GM21381 (cell line): Measurements from ENCODE around the gene COL23A1.

Experiments used
- ATAC-seq: cut with Tn5 transposase; IDR thresholded peaks from one replicate; pipeline ENCODE4 v1.9.1; 2021; ENCODE audit warnings: mild to moderate bottlenecking, moderate library complexity; ENCODE audit not compliant: unreplicated experiment

COL23A1 gene

DNA sequence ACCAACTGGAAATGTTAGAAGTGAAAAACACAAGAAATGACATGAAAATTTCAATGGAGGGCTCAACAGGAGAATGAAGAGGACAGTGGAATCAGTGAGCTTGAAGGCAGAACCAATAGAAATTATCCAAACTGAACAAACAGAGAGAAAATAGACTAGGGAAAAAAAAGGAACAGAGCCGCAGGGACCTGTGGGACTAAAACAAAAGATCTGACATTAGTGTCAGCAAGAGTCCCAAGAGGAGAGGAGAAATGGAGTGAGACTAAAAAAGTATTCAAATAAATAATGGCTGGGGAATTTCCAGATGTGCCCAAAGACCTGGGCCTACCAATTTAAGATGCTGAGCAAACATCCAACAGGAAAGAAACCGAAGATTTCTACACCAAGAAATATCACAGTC is 182.5 kb downstream of the COL23A1 start:
- ATAC-seq = no peak

DNA sequence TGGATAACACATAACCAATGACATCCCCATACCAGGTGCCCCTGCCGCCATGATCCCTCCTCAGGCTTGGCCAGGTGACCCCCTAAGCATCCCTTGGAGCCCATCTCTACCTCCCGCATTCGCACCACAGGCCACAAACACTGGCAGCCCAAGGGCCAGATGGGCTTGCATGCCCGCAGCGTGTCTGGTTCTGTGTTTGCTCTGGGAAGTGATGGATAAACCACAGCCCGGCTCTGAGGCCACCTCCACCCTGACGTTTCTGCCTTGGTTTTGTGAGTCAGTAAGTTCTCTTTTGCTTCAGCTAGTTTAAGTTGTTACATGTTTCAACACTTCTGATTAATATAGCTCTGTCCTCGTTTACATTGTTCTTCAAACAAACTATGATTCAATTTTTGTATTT is 185.2 kb downstream of the COL23A1 start:
- no peak for ATAC-seq

DNA sequence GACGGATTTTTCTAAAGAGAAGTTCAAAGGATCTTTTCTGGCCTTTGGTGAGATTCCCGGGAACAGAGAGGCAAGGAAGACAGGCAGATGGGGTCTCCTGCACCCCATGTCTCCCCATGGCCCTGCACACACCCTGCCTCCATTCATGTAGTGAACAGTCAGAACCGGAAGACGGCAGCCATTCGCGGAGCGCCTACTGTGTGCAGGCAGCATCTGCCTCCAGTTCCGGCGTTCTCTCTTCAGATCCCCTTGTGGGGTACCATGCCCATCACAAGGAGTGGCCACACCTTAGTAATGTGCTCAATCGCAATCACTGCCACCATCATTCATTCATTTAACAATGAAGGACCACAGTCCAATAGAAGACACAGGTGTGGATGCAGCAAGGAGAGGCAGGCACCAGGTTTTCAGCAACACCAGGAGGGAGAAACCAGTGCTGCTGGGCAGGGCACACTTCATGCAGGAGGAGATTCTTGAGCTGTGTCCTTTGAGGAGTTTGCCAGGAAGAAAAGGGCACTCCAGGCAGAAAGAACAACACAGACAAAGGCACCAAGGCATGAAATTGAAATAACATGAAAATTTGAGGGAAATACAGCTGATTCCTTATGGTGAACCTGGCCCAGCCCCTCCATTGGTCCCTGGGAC is 186.1 kb downstream of the COL23A1 start:
- no peak for ATAC-seq

DNA sequence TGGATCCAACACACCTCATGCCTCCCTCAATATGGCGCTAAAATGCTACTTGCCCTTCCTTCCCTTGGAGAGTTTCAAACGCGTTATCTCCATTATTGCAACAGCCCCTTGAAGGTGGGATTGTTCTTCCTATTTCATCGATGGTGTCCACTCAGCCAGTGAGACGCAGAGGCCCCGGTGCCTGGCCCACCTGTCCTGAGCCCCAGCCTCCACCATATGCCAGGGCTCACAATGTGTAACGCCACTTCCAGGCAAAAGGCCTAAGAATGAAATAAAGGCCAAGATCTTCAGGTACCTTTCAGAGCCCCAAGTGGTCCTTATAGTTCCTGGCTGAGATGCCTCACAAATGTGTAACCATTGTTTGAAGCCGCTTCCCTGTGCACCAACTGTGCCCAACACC is 186.8 kb downstream of the COL23A1 start:
- no peak for ATAC-seq

DNA sequence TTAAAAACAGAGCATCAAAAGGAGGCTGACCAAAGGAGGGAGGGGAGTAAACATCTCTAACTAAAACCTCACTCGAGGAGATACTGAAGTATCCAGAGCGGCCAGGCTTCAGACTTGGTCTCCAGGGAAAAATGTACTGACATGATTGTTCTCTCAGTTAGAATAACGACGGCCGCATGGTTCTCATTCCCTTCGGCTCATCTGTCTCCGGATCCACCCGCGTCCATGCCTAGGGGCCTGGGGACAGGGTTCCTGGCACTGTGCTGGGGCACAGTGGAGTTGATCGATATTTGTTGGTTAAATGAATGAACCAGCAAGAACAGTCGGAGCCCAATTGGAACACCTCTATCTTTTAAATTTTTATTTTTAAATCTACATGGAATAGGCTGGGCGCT is 190.5 kb downstream of the COL23A1 start:
- no peak for ATAC-seq

DNA sequence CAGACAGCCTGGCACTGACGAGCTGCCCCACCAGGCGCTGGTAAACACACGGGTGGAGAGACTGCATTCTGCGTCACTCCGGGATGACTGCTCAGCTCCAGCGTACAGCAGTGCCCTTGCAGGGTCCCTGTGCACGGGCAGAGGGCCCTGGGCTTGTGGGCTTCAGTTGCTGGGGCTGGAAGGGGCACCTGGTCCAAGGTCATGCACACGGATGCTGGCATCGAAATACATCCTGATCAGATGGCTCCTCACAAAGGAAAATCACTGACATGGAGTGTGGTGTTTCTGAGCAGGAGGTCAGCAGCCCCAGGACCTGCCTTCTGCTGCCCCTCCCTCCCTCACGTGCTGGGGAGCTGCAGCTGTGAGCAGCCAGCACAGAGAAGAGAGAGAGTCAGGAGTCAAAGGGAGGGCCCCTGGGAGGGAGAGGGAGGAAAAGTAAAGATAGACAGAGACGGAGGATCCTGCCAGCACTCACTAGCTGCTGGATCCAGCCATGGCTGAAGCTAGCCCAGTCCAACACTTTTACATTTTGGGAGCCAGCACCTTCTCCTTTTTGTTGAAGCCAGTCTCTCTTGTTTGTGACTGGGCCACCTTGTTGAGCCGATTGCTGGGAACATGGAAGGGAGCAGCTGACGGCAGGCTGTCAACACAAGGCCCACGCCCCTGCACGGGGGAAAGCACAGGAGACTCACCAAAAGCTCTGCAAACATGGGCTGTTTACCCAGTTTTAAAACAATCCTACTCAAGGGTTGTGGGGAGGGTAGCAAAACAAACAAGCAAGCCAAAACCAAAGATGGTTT is 191.1 kb downstream of the COL23A1 start:
- ATAC-seq = no peak

DNA sequence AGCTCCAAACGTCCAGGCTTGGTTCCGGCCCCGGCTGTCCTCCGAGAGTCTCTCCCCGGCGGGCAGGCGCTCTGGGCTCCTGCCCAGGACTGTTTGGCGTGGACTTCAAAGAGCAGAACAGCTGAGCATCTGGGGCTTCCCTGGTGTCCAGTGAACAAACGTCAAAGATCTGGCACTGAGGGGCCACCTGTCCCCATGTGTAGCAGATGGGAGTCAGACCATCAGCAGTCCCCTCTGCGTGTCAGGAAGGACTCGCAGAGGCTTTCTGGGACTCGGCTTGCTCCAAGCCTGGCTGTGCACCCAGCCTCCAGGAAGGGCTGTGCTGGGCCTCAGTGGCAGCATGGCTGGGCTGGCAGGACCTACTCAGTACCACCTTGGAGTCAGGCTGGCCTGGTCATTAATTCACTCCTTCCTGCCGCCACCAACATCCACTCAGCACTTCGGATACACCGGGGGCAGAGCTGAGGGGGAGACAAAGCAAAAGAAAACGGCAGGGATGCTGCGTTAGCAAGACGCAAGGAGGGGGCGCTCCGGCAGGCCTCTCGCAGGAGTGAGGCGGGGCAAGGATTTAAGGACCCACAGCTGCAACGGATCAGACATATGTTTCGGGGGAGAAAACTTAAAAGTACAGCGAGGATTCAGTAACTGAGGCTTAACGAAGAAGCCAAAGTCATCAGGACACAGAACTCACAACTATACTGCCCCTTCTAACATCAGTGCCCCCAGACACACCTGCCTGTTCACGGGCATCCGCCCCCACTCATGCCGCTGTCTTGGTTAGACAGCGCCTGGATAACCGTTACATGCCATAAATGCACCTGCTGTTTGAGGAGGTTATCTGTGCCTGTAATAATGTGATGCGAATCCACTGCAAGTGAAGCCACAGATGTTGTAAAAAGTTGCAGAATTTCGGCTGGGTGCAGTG is 193.1 kb downstream of the COL23A1 start:
- no peak for ATAC-seq

DNA sequence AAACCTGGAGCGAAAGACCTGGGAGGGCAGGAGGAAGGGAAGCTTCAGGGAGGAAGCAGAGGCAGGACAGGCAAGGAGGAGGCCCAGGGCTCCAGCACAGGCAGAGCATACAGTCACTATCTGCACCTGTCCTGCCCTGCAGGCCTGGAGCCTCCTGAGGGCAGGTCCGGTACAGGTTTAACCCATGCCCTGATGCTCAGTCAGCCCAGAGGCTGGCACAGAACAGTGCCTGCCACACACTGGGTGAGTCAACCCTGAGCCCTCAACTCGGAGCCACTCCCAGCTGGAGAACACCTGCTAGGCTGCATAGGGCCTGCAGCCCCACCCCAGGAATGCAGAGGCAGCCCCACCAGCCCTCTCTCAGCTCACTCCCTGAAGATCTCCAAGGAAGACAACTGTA is 196.1 kb downstream of the COL23A1 start:
- no peak for ATAC-seq

DNA sequence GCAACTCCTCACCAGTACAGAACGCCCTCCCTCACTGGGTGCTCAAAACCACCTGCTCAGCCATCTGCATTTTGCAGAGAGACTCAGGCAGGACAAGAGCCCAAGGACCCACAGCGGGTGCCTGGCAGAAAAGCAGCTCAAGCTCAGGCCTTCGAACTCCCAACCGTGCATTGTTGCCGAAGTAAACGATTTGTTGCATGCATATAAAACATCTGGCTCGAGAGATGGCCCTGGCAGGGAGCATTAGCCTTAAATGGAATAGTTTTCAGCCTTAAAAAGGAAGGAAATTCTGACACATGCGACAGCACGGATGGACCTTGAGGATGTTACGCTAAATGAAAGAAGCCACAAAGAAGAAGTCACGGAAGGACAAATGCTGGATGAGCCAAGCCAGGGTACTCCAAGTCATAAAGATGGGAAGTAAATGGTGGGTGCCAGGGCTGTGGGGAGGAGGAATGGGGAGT is 197.2 kb downstream of the COL23A1 start:
- ATAC-seq = no peak

DNA sequence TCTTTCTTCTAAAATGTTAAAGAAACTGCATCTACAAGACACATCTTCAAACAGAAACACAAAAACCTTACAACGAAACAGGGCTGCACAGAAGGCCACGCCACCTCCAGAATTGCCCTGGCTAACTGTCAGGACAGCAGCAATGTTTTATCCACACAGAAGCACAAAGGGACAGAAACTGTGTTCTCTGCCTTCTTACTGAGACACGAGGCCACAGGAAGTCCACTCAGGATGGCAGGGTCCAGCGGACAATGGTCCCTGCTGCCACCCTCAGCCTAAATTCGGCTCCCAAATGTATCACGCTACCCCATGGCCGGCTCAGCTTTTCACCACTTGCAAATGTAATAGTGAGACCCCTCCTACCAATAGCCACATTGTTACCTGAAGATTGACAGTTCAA is 197.8 kb downstream of the COL23A1 start:
- no peak for ATAC-seq

DNA sequence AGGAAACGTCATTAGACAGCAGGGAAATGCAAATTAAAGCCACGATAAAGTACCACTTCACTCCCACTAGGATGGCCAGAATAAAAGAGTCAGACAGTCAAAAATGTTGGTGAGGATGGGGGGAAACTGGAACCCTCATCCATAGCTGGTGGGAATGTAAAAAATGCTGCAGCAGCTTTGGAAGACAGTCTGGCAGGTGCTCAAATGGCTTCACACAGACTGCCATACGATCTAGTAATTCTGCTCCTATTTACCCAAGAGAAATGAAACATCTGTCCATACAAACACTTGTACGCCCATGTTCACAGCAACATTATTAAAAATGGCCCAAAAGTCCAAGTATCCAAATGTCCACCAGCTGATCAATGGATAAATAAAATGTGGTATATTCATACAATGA is 198.7 kb downstream of the COL23A1 start:
- no peak for ATAC-seq

DNA sequence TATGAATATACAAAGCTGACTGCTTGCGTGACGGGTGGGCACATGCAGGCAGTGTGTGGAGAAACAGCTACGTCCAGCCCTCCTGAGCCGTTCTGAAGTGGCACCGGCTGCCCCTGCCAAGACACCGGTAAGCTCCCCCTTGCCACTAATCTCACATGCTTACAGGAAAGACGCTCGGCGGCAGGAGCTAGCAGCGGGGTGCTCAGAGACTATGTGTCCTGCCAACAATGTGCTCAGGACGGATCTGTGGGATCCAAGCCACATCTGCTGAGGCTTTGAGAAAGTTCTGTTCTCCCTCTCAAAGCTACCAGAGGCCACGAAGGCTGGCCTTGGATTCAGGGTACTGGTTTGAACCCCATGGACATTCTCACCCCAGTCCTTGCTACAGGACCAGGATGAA is 200.4 kb downstream of the COL23A1 start:
- no peak for ATAC-seq

DNA sequence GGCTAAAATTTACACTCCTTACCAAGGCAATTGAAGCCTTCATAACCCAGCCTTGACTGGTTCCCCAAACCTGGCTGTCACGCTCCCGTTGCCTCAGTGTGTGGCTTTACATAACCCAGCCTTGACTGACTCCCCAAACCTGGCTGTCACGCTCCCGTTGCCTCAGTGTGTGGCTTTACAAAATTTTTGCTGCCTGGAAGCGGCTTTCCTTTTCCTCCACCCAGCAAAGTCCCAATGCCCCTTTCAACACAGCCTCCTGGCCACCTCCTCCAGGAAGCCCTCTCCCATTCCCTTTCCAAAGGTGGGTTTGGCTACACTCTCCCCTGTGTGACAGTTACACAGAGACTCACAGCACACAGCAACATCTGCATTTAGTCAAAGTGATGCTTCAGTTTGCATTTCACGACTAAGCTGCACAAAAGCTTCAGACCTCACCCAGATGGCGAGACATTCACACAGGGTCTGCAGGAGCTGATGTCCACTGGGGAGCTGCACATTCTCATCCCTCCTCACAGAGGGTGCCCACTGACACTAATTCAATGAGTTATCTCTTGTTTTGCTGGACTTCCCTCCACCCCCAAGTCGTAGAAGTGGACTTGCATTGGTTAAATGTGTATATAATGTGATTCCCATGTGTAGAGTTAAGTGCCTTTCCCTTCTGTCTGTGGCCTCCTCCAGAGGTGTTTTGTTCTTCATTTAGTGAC is 201.0 kb downstream of the COL23A1 start:
- no peak for ATAC-seq

DNA sequence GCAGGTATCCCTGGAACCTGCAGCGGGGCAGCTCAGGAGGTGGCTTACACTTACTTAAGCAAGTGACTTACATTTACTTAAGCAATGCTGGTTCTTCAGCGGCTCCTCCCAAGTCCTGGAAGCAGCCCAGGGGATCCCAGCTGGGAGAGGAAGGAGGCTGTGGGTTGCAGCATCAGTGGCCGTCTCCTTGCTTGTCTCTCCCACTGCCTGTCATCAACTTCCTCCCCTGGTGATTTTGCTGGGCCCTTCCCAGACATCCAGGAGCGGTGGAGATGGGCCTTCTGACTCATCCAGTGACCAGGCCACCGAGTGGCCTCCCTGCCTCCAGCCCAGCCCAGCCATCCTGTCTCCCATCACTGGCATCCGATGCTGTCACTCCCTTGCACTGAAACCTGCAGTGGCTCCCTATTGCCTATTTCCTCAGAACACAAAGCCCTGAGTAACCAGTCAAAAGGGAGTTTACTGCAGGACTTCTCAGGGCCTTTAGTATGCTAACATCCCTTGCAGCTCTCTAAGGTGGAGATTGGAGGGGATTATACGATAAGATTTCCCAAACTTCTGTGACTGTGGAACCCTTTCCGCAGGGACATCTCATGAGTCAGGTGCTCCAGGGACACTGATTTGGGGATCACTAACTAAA is 201.7 kb downstream of the COL23A1 start:
- ATAC-seq = no peak

DNA sequence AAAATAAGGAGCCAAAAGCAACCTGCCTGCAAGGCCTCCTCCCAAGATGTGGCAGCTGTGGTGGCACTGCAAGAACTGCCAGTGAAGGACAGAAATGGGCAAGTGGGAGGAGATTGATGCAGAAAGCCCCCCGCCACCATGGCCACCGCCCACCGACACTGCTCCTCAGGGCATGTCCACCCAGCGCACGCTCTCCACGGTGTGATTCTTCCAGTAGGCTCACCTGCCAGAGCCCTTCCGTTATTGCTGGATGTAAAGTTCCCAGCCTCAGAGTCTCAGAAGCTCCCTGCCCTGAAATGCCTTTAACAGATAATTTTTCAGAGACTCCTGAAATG is 202.4 kb downstream of the COL23A1 start:
- ATAC-seq = no peak

DNA sequence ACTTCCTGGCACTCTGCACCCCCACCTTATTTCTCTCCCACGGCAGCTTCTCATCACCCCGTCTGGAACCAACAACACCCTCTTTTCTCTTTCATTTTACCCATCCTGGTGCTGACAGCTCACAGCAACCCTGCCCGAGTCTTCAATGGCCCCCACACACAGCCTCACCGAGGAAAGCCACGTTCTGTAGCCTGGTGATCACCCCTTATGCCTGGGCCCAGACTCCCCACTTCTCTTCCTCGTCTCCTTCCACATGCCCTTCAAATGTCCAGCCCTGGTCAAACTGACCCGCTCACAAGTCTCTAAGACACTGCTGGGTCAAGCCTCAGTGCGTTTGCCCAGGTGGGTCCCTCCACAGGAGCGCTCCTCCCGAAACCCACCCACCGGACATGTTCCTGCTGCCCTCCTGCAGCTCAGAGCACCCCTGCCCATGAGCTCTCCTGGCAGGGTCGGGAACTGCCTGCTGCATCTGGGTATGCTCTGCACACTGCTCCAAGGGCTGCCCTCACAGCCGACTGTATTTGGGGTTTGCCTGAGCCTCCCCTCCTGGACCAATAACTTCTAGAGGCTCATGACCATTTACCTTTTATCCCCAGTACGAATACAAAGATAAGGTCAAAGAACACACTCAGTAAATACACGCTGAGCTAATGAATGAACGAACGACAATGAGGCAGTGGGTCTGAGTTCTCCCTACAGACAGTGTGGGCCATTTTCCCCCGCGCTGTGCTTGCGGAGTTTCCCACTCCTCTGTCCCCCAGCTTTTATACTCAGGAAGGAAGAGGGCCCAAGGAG is 202.9 kb downstream of the COL23A1 start:
- no peak for ATAC-seq

DNA sequence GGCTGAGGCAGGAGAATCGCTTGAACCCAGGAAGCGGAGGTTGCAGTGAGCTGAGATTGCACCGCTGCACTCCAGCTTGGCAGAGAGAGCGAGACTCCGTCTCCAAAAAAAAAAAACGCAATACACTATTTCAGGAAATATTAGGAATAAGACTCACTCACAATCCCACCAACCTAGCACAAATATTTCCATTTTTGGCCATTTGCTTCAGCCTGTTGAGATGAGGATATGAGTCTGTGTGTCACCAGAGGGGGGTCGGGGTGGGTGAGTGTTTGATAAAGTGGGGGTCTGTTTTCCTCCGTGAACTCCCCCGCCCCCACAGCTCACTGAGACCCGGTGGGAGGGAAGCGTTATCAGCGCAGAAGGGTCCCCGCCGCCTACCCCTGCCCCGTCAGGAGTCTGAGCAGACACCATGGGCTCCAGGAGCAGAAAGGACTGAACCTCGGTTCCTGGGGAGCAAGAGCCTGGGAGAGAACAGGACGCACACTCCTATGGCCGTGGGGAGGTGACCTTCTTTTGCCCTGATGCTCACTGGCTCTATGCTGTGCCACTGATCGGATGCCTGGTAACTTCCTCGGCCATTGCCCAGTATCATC is 203.8 kb downstream of the COL23A1 start:
- no peak for ATAC-seq

DNA sequence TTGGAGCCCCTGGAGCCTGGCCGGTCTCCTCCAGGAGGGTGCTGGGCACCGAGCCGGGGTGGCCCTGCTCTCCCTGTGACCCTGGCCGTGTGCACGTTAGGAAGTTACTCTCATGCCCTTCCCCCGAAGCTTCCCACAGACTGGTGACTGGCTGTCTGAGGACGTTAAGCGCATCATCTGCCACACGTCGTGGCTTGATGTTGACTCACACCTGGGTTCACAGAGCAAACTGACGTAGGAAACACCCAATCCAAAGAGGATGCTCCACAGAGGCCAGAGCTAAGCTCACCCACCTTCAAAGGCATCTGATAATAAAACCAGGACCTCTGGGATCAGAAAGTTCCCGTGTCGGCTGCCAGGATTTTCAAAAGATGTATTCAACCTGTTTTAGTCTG is 204.7 kb downstream of the COL23A1 start:
- ATAC-seq = no peak

DNA sequence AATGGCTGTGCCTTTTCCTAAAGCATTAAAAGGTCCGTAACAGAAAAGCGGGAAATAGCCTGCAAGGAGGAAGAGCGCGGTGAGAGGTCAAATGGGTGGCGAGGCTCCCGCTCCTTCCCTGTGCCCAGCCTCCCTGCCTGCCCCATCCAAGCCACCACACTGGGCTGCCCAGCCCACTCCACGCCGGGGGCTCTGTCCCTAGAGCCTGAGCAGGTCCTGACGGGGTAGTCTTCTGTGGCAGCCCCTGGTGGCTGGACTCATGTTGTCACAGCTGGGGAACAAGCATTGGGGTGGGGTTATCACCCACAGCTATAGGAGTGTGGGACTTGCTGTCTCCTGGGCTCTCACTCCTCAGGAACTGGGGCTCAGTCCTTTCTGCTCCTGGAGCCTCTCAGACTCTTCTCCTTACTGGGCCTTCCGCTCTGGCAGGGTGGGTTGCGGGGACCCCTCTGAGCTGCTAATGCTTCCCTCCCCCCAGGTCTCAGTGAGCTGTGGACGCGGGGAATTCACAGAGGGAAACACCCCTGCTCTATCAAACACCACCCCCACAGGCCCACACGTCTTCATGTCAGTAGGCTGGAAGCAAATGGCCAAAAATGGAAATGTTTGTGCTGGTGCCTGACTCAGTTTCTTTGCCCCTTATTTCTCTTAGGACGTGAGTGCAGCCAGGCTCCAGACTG is 205.2 kb downstream of the COL23A1 start:
- ATAC-seq = no peak
